ENCODE data around the gene SAPCD2. TPM values are rescaled to one million over a fixed set of nuclear protein-coding genes. Genes with fewer than 3 reads are reported as not detected.

Gene SAPCD2
- total RNA-seq, 1 experiment from 2014 or later = 57.5 TPM

- no peaks in the 10 kb centered on the region for H3K9me3 ChIP-seq
- DNase-seq = no peak
- Mint-ChIP-seq H3K4me1 (ENCODE audit: low read depth, unreplicated experiment) (no peaks in the 10 kb centered on the region), H3K36me3 (ENCODE audit: insufficient read depth, unreplicated experiment) (peaks cover 23% of the 10 kb centered on the region), H3K9me3 (ENCODE audit: unreplicated experiment) (no peaks in the 10 kb centered on the region), H3K27ac (ENCODE audit: unreplicated experiment) (no peak overlapping the region), H3K27me3 (ENCODE audit: insufficient read depth, unreplicated experiment) (no peaks in the 10 kb centered on the region), H3K4me3 (ENCODE audit: unreplicated experiment) (no peak overlapping the region)
- no TSS peak for BruUV-seq (replicated peaks)
- intact Hi-C loops (cut with micrococcal nuclease; ENCODE audit: unreplicated experiment) = loop anchor here (1.0 to 2.0 kb wide), 2 partner anchors 193 to 249 kb away; partner anchors contain the start of gene AJM1
- no peaks in the 10 kb centered on the region for H3K27me3 ChIP-seq (replicated peaks; ENCODE audit: control insufficient read depth, insufficient read depth, low read length)
- H3K4me1 ChIP-seq = peaks cover 6% of the 10 kb centered on the region
- POLR2A ChIA-PET = no interaction called here
- CTCF ChIA-PET = interaction anchor here (0.6 to 2.4 kb wide), 19 partner anchors 9 to 247 kb away, joined by 3 to 42 read pairs (median 7); partner anchors contain the start of genes AJM1, CLIC3, MAN1B1 and NPDC1
- TF ChIP-seq, protein P1, sequence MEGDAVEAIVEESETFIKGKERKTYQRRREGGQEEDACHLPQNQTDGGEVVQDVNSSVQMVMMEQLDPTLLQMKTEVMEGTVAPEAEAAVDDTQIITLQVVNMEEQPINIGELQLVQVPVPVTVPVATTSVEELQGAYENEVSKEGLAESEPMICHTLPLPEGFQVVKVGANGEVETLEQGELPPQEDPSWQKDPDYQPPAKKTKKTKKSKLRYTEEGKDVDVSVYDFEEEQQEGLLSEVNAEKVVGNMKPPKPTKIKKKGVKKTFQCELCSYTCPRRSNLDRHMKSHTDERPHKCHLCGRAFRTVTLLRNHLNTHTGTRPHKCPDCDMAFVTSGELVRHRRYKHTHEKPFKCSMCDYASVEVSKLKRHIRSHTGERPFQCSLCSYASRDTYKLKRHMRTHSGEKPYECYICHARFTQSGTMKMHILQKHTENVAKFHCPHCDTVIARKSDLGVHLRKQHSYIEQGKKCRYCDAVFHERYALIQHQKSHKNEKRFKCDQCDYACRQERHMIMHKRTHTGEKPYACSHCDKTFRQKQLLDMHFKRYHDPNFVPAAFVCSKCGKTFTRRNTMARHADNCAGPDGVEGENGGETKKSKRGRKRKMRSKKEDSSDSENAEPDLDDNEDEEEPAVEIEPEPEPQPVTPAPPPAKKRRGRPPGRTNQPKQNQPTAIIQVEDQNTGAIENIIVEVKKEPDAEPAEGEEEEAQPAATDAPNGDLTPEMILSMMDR (IDR thresholded peaks at IDR 0.05; ENCODE audit: insufficient read depth in 1 of 2, low read depth in 1 of 2, low read length in 1 of 2, severe bottlenecking in 1 of 2, unreplicated experiment in 1 of 2) = no peak
- H3K4me3 ChIP-seq (ENCODE audit: low read depth, low read length) = no peak overlapping the region
- H3K36me3 ChIP-seq (ENCODE audit: control insufficient read depth, insufficient read depth, low read length) = no peaks in the 10 kb centered on the region
Observed at GRCh38 chr9:137035937-137036336, 34.4 kb downstream of the SAPCD2 start.

DNA sequence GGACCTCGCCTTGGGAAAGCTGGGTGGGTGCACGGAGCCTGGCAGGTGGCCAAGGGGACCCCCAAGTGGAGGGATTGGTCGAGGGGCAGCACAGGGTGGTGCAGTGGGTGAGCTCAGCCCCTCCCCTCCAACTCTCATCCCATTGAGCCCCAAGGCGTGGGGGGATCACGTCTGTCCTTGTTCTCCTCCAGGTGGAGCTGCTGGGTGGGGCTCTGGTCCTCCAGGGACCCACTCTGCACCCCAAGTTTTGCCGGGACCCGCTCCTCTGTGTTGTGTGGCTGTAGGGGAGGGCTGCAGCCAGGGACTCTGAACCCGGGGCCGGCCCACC, 34.9 kb downstream of the SAPCD2 start:
- no peaks in the 10 kb centered on the region for H3K27me3 Mint-ChIP-seq (ENCODE audit: insufficient read depth, unreplicated experiment)
- TF ChIP-seq, protein P1 (IDR thresholded peaks at IDR 0.05; ENCODE audit: insufficient read depth in 1 of 2, low read depth in 1 of 2, low read length in 1 of 2, severe bottlenecking in 1 of 2, unreplicated experiment in 1 of 2) = no peak
- no peaks in the 10 kb centered on the region for H3K9me3 Mint-ChIP-seq (ENCODE audit: unreplicated experiment)
- no peaks in the 10 kb centered on the region for H3K4me1 Mint-ChIP-seq (ENCODE audit: low read depth, unreplicated experiment)
- Histone ChIP-seq H3K9me3 (no peaks in the 10 kb centered on the region), H3K27me3 (replicated peaks; ENCODE audit: control insufficient read depth, insufficient read depth, low read length) (no peaks in the 10 kb centered on the region), H3K4me3 (ENCODE audit: low read depth, low read length) (no peak overlapping the region), H3K4me1 (peaks cover 6% of the 10 kb centered on the region), H3K36me3 (ENCODE audit: control insufficient read depth, insufficient read depth, low read length) (no peaks in the 10 kb centered on the region)
- intact Hi-C loops (cut with micrococcal nuclease; ENCODE audit: unreplicated experiment) = loop anchor here (1.0 to 2.0 kb wide), 2 partner anchors 193 to 248 kb away; partner anchors contain the start of gene AJM1
- CTCF ChIA-PET = interaction anchor here (0.6 to 2.4 kb wide), 27 partner anchors 9 to 247 kb away, joined by 3 to 42 read pairs (median 5); partner anchors contain the start of genes AJM1, CLIC3, MAN1B1 and NPDC1
- BruUV-seq (replicated peaks) = no TSS peak
- peaks cover 23% of the 10 kb centered on the region for H3K36me3 Mint-ChIP-seq (ENCODE audit: insufficient read depth, unreplicated experiment)
- POLR2A ChIA-PET = no interaction called here
- no peak for DNase-seq
- H3K27ac Mint-ChIP-seq (ENCODE audit: unreplicated experiment) = no peak overlapping the region
- no peak overlapping the region for H3K4me3 Mint-ChIP-seq (ENCODE audit: unreplicated experiment)

DNA sequence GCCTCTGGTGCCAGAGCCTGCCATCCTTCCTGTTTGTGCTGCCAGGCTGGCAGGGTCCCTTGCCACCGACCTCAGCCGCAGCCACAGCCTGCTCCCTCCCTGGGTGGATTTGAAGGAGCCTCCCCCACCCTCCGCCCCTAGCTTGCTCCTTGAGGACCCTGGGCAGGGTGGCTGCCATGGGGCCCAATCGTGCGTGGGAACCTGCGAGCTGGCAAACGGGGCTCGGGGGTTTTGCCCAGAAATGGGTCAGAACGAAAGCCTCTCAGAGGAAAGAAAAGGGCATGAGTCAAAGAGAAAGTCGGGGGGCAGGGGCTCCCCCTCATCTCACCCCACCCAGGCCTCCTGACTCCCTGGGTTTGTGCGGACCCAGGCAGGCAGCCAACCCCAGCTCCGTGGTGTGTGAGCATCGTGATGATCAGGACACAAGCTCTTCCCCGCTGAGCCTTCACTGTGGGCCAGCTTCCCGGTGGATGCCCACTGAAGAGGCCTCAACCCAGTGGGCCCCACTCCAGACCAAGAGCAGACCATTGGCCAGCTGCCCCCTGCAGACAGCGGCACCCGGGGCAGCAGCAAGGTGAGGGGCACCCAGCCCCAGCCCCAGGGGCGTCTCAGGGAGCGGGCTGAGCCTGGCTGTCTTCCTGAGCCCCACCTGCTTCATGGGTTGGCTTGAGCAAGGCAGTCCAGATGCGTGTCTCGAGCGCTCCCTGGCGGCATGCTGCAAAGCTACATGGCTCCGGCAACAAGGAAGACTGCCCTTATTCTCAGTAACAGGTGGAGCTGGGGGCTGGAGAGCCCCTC, 35.4 kb downstream of the SAPCD2 start:
- no peak overlapping the region for H3K4me3 ChIP-seq (ENCODE audit: low read depth, low read length)
- no peaks in the 10 kb centered on the region for H3K27me3 ChIP-seq (replicated peaks; ENCODE audit: control insufficient read depth, insufficient read depth, low read length)
- Mint-ChIP-seq H3K4me3 (ENCODE audit: unreplicated experiment) (no peak overlapping the region), H3K9me3 (ENCODE audit: unreplicated experiment) (no peaks in the 10 kb centered on the region), H3K4me1 (ENCODE audit: low read depth, unreplicated experiment) (no peaks in the 10 kb centered on the region), H3K27me3 (ENCODE audit: insufficient read depth, unreplicated experiment) (no peaks in the 10 kb centered on the region), H3K36me3 (ENCODE audit: insufficient read depth, unreplicated experiment) (peaks cover 23% of the 10 kb centered on the region), H3K27ac (ENCODE audit: unreplicated experiment) (no peak overlapping the region)
- CTCF ChIA-PET = interaction anchor here (0.5 to 2.4 kb wide), 30 partner anchors 8 to 246 kb away, joined by 3 to 42 read pairs (median 4); partner anchors contain the start of genes AJM1, CLIC3, MAN1B1 and NPDC1
- POLR2A ChIA-PET = no interaction called here
- peak; percentile 84 to 87 for DNase-seq
- intact Hi-C loops (cut with micrococcal nuclease; ENCODE audit: unreplicated experiment) = loop anchor here (1.0 to 2.0 kb wide), 2 partner anchors 192 to 248 kb away; partner anchors contain the start of gene AJM1
- TF ChIP-seq, protein P1 (IDR thresholded peaks at IDR 0.05; ENCODE audit: insufficient read depth in 1 of 2, low read depth in 1 of 2, low read length in 1 of 2, severe bottlenecking in 1 of 2, unreplicated experiment in 1 of 2) = peak; percentile 91 to 95
- H3K4me1 ChIP-seq = peaks cover 6% of the 10 kb centered on the region
- H3K36me3 ChIP-seq (ENCODE audit: control insufficient read depth, insufficient read depth, low read length) = no peaks in the 10 kb centered on the region
- BruUV-seq (replicated peaks) = no TSS peak
- no peaks in the 10 kb centered on the region for H3K9me3 ChIP-seq

Data from Caco-2 (cell line).